Measurements from ENCODE around the gene ELP4. TPM values are rescaled to one million over a fixed set of nuclear protein-coding genes. Genes with fewer than 3 reads are reported as not detected.

The ELP4 gene
- total RNA-seq, 4 donors from 2014 or later = 14.4 to 23.3 (median 16.8) TPM

- TF ChIP-seq CTCF (IDR thresholded peaks at IDR 0.05; ENCODE audit: low read depth) = no peak
Measured at GRCh38 chr11:31813391-31814175, 304.0 kb downstream of the ELP4 start.

GRCh38 chr11:31814176-31814868, 304.8 kb downstream of the ELP4 start:
- TF ChIP-seq CTCF (IDR thresholded peaks at IDR 0.05; ENCODE audit: low read depth) = no peak

- no peak for TF ChIP-seq CTCF (IDR thresholded peaks at IDR 0.05; ENCODE audit: low read depth)
Measured at GRCh38 chr11:31815711-31816467, 306.3 kb downstream of the ELP4 start.

- TF ChIP-seq CTCF (IDR thresholded peaks at IDR 0.05; ENCODE audit: low read depth) = no peak
Measured at GRCh38 chr11:31816468-31817053, 307.0 kb downstream of the ELP4 start.

GRCh38 chr11:31817054-31817620, 307.6 kb downstream of the ELP4 start:
- TF ChIP-seq CTCF (IDR thresholded peaks at IDR 0.05; ENCODE audit: low read depth) = no peak

GRCh38 chr11:31817621-31818424, 308.3 kb downstream of the ELP4 start:
- TF ChIP-seq CTCF (IDR thresholded peaks at IDR 0.05; ENCODE audit: low read depth) = no peak

All from subcutaneous adipose tissue (tissue), 4 donors.